H1 (cell line): ENCODE results near the gene KCNC3. TPM values are rescaled to one million over a fixed set of nuclear protein-coding genes. Genes with fewer than 3 reads are reported as not detected.

Source experiments
- BACH1 ChIP-seq: IDR thresholded peaks from 2 replicates; pipeline ENCODE4 v1.6.1; 2012; ENCODE audit warnings: low read length, improper control_type of control experiment
- CHD7 ChIP-seq: fragments of 300-600 bp; sonication (generic); IDR thresholded peaks from 2 replicates; pipeline ENCODE4 v1.7.1; 2012; ENCODE audit warnings: low read length, moderate library complexity, mild to moderate bottlenecking, inconsistent platforms; ENCODE audit not compliant: insufficient replicate concordance
- CREB1 ChIP-seq: IDR thresholded peaks from 2 replicates; pipeline ENCODE4 v1.6.1; 2012; ENCODE audit warnings: inconsistent platforms
- EP300 ChIP-seq, 2 experiments: IDR thresholded peaks; 1 replicate in 1 of 2; 2 replicates in 1 of 2; pipeline ENCODE4 v1.6.1; 2011 to 2012; ENCODE audit warnings: low read depth in 2 of 2, low read length in 2 of 2, mild to moderate bottlenecking in 2 of 2, borderline replicate concordance in 1 of 2, inconsistent platforms in 1 of 2, moderate library complexity in 1 of 2
- HDAC2 ChIP-seq, 2 experiments: fragments of 300-600 bp in 1 of 2; sonication (generic) in 1 of 2; IDR thresholded peaks; 2 replicates each; pipeline ENCODE4 v1.6.1; 2011 to 2012; ENCODE audit warnings: low read depth in 2 of 2, low read length in 2 of 2, mild to moderate bottlenecking in 2 of 2, moderate library complexity in 2 of 2, borderline replicate concordance in 1 of 2, inconsistent platforms in 1 of 2
- KDM5A ChIP-seq: fragments of 200-600 bp; IDR thresholded peaks from 2 replicates; pipeline ENCODE4 v1.7.1; 2012; ENCODE audit warnings: mild to moderate bottlenecking, low read length, inconsistent platforms, mixed read lengths
- NANOG ChIP-seq: IDR thresholded peaks from 2 replicates; pipeline ENCODE4 v1.6.1; 2011; ENCODE audit warnings: low read length, low read depth, mild to moderate bottlenecking, inconsistent platforms; ENCODE audit not compliant: insufficient read depth, poor library complexity, severe bottlenecking
- PHF8 ChIP-seq: fragments of 200-600 bp; sonication (generic); conservative IDR thresholded peaks from 2 replicates; pipeline ENCODE4 v1.7.1; 2012; ENCODE audit warnings: low read depth, mild to moderate bottlenecking, inconsistent platforms, low read length, moderate library complexity
- RFX5 ChIP-seq: IDR thresholded peaks from 2 replicates; pipeline ENCODE4 v1.6.1; 2011; ENCODE audit warnings: low read depth, low read length, improper control_type of control experiment, borderline replicate concordance
- SRF ChIP-seq: IDR thresholded peaks from 2 replicates; pipeline ENCODE4 v1.6.1; 2011; ENCODE audit warnings: mild to moderate bottlenecking, low read depth, low read length, moderate library complexity
- TEAD4 ChIP-seq: IDR thresholded peaks from 2 replicates; pipeline ENCODE4 v1.6.1; 2012; ENCODE audit warnings: low read depth, low read length, inconsistent platforms, mixed read lengths
- polyA plus RNA-seq, 7 experiments: library from polyadenylated mRNA; depleted of rRNA in 3 of 7; stranded (reverse) in 5 of 7; unstranded in 2 of 7; fragments of >200 nt in 5 of 7; fragments of 200-250 nt in 2 of 7; gene quantifications; 1 replicate in 5 of 7; 2 replicates in 1 of 7; 4 replicates in 1 of 7; pipeline versions ENCODE4 v1.2.1 to v1.2.3, GENCODE V29; 2011 to 2013; ENCODE audit warnings: missing spikeins in 2 of 7, mixed read lengths in 2 of 7
- total RNA-seq: library from RNA; stranded (reverse); fragmentation: NEBNext Ultra II Directional; extraction: Animal tissue kit (Norgen Biotek cat#: 25700); gene quantifications from 2 replicates; pipeline ENCODE4 v1.2.1, GENCODE V29; 2021

The KCNC3 gene
- total and polyA plus RNA-seq, 2 of the 8 experiments (the other 6 are each of a cell fraction or from before 2014, with no cell fraction given), result 3.9 to 7.2 TPM

GRCh38 chr19:50371914-50372475 is 42.8 kb upstream of the KCNC3 start (continued):
- TF ChIP-seq CHD7 (no peak), TEAD4 (no peak), BACH1 (no peak), NANOG (no peak), HDAC2 (IDR thresholded peaks at IDR 0.05; ENCODE audit: borderline replicate concordance in 1 of 2, low read depth in 2 of 2, low read length in 2 of 2) (no peak), SRF (no peak), RFX5 (no peak), PHF8 (no peak), KDM5A (no peak), EP300 (IDR thresholded peaks at IDR 0.05; ENCODE audit: borderline replicate concordance in 1 of 2, low read depth in 2 of 2, low read length in 2 of 2) (no peak), CREB1 (no peak)
